HuH-7.5 (cell line): ENCODE measurements around the gene RASIP1.

Source experiments
- DNase-seq: peaks from one replicate; pipeline ENCODE4 v3.0.0; 2011; ENCODE audit warnings: low spot score

RASIP1 gene

GRCh38 chr19:48755084-48755641 lies 14.8 kb upstream of the RASIP1 start, which contains the start of gene FGF21:
TSS of gene FGF21 (plus strand) at chr19:48755524. CDS start at chr19:48756237, 713 bp downstream.
- DNase-seq = peak; percentile 72

- no peak for DNase-seq
Observed at GRCh38 chr19:48752496-48753365, 12.3 kb upstream of the RASIP1 start, which contains the start of gene FUT1. TSS of gene FUT1 (minus strand) at chr19:48752641. CDS start at chr19:48751281, 1,360 bp downstream.

GRCh38 chr19:48751845-48752495 lies 11.6 kb upstream of the RASIP1 start:
- DNase-seq = no peak

- no peak for DNase-seq
Observed at GRCh38 chr19:48750771-48751504, 10.5 kb upstream of the RASIP1 start.

GRCh38 chr19:48750351-48750750 lies 9.9 kb upstream of the RASIP1 start:
- DNase-seq = no peak

- DNase-seq = no peak
Observed at GRCh38 chr19:48749571-48750198, 9.3 kb upstream of the RASIP1 start.

- DNase-seq = peak; percentile 90
Observed at GRCh38 chr19:48746738-48747575, 6.5 kb upstream of the RASIP1 start, which contains the start of gene IZUMO1. TSS of gene IZUMO1 (minus strand) at chr19:48746909. CDS start at chr19:48745859, 1,050 bp downstream.

GRCh38 chr19:48746110-48746509 lies 5.7 kb upstream of the RASIP1 start:
- no peak for DNase-seq

GRCh38 chr19:48745208-48745995 lies 5.0 kb upstream of the RASIP1 start:
- peak; percentile 87 for DNase-seq

- no peak for DNase-seq
Observed at GRCh38 chr19:48742096-48742495, 1.7 kb upstream of the RASIP1 start.

- no peak for DNase-seq
Observed at GRCh38 chr19:48741129-48741999, 954 bp upstream of the RASIP1 start.

- DNase-seq = no peak
Observed at GRCh38 chr19:48739404-48740163, 826 bp downstream of the RASIP1 start.

GRCh38 chr19:48738557-48739403 lies 1.6 kb downstream of the RASIP1 start:
- DNase-seq = peak; percentile 98

- DNase-seq = no peak
Observed at GRCh38 chr19:48737360-48737998, 2.9 kb downstream of the RASIP1 start.

GRCh38 chr19:48735031-48735615 lies 5.3 kb downstream of the RASIP1 start:
- no peak for DNase-seq

GRCh38 chr19:48734625-48735024 lies 5.8 kb downstream of the RASIP1 start:
- DNase-seq = no peak
